Muscle layer of colon (tissue), 2 donors: ENCODE data around the gene STX19.
"Not testable (repeated sequence)": the region's sequence is repeated elsewhere in the genome, so short reads cannot be mapped to it uniquely, and the experiment has no call there.

Experiments
- H3K27ac ChIP-seq: one replicate; pipeline ENCODE4 v1.7.0; 2013; ENCODE audit warnings: low read depth, mild to moderate bottlenecking, low read length, moderate library complexity
- H3K27me3 ChIP-seq, 2 donors: one replicate each; pipeline ENCODE4 v1.7.0; 2013; ENCODE audit warnings: low read length in 2 of 2, mild to moderate bottlenecking in 2 of 2; ENCODE audit not compliant: insufficient read depth in 2 of 2, control insufficient read depth in 1 of 2
- H3K36me3 ChIP-seq: one replicate; pipeline ENCODE4 v1.7.0; 2013; ENCODE audit warnings: mild to moderate bottlenecking, low read length; ENCODE audit not compliant: insufficient read depth
- H3K4me1 ChIP-seq: one replicate; pipeline ENCODE4 v1.7.0; 2013; ENCODE audit warnings: mild to moderate bottlenecking, low read length; ENCODE audit not compliant: insufficient read depth
- H3K4me3 ChIP-seq, 2 donors: one replicate each; pipeline ENCODE4 v1.7.0; 2013; ENCODE audit warnings: low read length in 2 of 2, low read depth in 1 of 2, mild to moderate bottlenecking in 1 of 2, moderate library complexity in 1 of 2
- H3K9ac ChIP-seq: one replicate; pipeline ENCODE4 v1.7.0; 2013; ENCODE audit warnings: low read length
- H3K9me3 ChIP-seq: one replicate; pipeline ENCODE4 v1.7.0; 2013; ENCODE audit warnings: mild to moderate bottlenecking, low read length
- donor health status: abdominal sarcoma.
- donor health status: Adenocarcinoma of cecum.

Gene STX19

DNA sequence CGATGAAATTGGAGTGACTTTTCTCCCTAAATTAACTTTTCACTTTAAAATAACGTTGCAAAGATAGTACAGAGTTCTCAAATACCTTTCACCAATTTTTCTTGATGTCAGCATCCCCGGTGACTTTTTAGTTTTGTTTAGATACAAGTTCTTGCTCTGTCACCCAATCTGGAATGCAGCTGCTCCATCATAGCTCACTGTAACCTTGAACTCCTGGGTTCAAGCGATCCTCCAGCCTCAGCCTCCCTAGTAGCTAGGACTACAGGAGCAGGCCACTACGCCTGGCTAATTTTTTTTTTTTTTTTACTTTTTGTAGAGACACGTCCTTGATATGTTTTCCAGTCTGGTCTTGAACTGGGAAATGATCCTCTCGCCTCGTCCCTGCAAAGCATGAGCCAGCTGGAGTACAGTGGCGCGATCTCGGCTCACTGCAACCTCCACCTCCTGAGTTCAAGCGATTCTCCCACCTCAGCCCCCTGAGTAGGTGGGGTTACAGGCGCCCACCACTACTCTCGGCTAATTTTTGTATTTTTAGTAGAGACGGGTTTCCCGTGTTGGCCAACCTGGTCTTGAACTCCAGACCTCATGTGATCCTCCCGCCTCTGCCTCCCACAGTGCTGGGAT, 35.2 kb upstream of the STX19 start:
- H3K9ac ChIP-seq: peak overlapping the region; percentile 74
- no peaks in the 10 kb centered on the region for H3K9me3 ChIP-seq
- peak overlapping the region; percentile 35 to 93 for H3K4me3 ChIP-seq
- H3K27me3 ChIP-seq: no peaks in the 10 kb centered on the region
- H3K36me3 ChIP-seq: peaks cover 13% of the 10 kb centered on the region
- H3K27ac ChIP-seq: peak overlapping the region; percentile 93
- peaks cover 9% of the 10 kb centered on the region for H3K4me1 ChIP-seq

DNA sequence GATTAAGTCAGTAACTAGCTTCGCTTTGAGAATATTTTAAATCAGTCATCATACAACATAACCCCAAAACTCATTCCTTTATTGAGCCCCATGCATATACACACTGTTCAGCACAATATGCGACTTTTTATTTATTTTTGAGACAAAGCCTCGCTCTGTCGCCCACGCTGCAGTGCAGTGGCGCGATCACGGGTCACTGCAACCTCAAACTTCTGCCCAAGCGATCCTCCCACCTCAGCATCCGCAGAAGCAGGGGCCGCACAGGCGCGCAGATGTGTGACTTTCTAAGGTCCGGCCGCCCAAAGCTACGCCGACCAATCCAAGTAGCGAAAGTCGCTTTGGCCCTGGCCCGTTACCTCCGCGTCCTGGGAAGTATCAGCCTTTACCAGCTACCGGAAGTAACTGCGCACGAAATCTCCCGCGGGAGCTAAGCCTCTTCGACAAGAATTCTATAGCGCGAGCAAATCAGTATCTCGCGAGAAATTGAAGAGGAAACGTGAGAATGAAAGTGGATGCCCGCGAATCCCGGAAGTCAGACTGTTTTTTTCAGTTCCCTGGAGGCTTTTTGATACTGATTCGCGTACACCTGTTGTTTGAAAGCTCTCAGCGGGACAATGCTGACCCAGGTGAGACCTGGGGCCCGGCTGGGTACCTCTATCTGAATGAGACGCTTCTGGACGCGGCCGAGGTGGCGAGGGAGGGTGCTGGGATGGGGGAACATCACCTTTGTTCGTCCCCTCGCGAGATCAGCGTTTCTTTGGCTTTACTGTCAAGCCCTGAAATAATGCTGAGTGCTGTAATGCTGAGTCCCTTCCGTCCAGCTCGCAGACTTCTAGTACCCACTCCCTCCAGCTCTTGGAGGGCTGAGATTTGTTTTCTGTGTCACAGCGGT, 34.4 kb upstream of the STX19 start, which contains the start of the genes DHFR2 and NSUN3:
Gene DHFR2, minus strand, starts transcription at position 404 of the 892 bp plus-strand sequence. CDS start 1,405 bp downstream, outside the sequence.
Gene NSUN3, plus strand, starts transcription at position 549 of the 892 bp plus-strand sequence. Its CDS starts 66 bp downstream, at position 615.
- H3K4me3 ChIP-seq: peak within 1 kb of the TSS; percentile 35 to 93
- H3K9ac ChIP-seq: peak within 1 kb of the TSS; percentile 74
- peaks cover 13% of the 10 kb centered on the region for H3K36me3 ChIP-seq
- no peaks in the 10 kb centered on the region for H3K9me3 ChIP-seq
- H3K27ac ChIP-seq: peak within 1 kb of the TSS; percentile 93
- peaks cover 9% of the 10 kb centered on the region for H3K4me1 ChIP-seq
- no peaks in the 10 kb centered on the region for H3K27me3 ChIP-seq

DNA sequence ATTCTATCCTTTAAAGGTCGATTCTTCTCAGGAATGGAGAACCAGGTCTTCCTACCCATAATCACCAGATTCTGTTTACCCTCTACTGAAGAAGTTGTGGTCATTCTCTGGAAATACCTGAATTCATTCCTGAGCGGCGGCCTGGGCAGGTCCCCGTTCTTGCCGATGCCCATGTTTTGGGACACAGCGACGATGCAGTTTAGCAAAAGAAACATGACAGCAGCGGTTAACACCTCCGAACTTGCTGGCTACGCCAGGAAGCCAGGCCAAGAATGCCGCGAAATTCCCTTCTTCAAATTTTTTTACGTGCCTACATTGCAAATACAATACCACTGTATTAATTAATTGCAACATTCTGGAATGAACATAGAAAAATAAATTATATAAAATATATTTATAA, 32.9 kb upstream of the STX19 start:
- Histone ChIP-seq H3K36me3 (peaks cover 9% of the 10 kb centered on the region), H3K4me1 (peaks cover 9% of the 10 kb centered on the region), H3K27ac (no peak overlapping the region), H3K4me3 (no peak overlapping the region), H3K9me3 (no peaks in the 10 kb centered on the region), H3K27me3 (no peaks in the 10 kb centered on the region), H3K9ac (no peak overlapping the region)

DNA sequence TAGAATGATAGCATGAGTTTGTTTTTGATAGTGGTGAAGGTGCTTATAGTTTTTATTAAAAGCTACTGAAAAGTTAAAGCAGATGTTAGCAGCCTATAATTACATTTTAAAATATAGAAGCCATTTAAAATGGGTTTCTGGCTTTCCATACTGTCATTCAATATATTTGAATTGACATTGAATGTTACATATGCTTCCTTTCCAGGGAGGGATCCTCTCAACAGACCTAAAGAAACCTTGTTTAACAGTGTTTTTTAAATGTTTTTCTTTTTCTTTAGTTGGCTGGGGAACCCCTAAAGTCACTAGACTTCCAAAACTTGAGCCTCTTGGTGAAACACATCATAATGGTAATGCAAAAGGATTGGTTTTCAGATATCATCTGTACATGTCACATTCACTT, 22.1 kb upstream of the STX19 start:
- H3K27ac ChIP-seq: no peak overlapping the region
- no peak overlapping the region for H3K4me3 ChIP-seq
- H3K36me3 ChIP-seq: no peaks in the 10 kb centered on the region
- no peaks in the 10 kb centered on the region for H3K27me3 ChIP-seq
- no peak overlapping the region for H3K9ac ChIP-seq
- no peaks in the 10 kb centered on the region for H3K4me1 ChIP-seq
- H3K9me3 ChIP-seq: no peaks in the 10 kb centered on the region

DNA sequence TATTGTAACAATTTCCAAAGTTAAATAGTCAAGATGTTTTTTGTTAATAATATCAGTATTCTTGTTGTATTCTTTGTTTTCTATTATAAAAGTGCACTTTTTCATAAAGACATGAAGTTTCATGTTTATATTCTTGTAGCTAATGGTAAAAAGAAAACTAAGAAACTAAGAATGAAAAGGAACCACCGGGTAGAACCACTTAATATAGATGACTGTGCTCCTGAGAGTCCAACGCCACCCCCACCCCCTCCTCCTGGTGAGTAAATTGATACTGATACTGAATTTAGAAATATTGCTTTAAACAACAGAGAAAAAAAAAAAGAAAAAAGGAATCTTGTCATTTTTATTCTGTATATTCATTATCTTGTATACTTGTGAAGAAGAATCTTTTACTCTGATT, 20.9 kb upstream of the STX19 start:
- H3K4me1 ChIP-seq: no peaks in the 10 kb centered on the region
- H3K4me3 ChIP-seq: no peak overlapping the region
- no peaks in the 10 kb centered on the region for H3K27me3 ChIP-seq
- H3K36me3 ChIP-seq: no peaks in the 10 kb centered on the region
- no peak overlapping the region for H3K9ac ChIP-seq
- no peak overlapping the region for H3K27ac ChIP-seq
- H3K9me3 ChIP-seq: no peaks in the 10 kb centered on the region

DNA sequence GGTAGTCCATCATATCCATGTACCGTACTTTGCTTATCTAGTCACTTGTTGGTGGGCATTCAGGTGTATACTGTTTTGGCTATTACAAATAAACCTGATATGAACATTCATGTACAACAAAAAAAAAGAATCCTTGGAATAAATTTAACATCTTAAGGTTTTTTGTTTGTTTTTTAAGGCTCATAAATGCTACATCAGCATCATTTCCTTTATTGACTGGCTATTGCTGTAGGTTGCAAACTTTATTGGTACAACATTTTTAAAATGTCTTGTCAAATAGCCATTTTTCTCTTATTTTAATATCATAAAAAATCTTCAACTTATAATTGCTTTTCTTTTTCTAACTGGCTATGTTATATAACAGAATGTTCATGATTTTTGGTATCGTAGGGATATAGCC, 18.1 kb upstream of the STX19 start:
- Histone ChIP-seq H3K27ac (no peak overlapping the region), H3K36me3 (no peaks in the 10 kb centered on the region), H3K4me1 (no peaks in the 10 kb centered on the region), H3K27me3 (no peaks in the 10 kb centered on the region), H3K4me3 (no peak overlapping the region), H3K9ac (no peak overlapping the region), H3K9me3 (no peaks in the 10 kb centered on the region)

DNA sequence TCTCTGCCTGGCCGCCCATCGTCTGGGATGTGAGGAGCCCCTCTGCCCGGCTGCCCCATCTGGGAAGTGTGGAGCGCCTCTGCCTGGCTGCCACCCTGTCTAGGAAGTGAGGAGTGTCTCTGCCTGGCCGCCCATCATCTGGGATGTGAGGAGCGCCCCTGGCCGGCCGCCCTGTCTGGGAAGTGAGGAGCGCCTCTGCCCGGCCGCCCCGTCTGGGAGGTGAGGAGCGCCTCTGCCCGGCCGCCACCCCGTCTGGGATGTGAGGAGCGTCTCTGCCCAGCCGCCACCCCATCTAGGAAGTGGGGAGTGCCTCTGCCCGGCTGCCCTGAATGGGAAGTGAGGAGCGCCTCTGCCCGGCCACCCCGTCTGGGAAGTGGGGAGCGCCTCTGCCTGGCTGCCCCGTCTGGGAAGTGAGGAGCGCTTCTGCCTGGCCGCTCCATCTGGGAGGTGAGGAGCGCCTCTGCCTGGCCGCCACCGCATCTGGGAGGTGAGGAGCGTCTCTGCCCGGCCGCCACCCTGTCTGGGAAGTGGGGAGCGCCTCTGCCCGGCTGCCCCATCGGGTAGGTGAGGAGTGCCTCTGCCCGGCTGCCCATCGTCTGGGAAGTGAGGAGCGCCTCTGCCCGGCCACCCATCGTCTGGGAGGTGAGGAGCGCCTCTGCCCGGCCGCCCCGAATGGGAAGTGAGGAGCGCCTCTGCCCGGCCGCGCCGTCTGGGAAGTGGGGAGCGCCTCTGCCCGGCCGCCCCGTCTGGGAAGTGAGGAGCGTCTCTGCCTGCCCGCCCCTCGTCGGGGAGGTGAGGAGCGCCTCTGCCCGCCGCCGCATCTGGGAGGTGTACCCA, 15.9 kb upstream of the STX19 start:
- H3K27me3 ChIP-seq, H3K4me1 ChIP-seq, H3K27ac ChIP-seq, H3K4me3 ChIP-seq, H3K9ac ChIP-seq, H3K9me3 ChIP-seq, H3K36me3 ChIP-seq: not testable (repeated sequence)

DNA sequence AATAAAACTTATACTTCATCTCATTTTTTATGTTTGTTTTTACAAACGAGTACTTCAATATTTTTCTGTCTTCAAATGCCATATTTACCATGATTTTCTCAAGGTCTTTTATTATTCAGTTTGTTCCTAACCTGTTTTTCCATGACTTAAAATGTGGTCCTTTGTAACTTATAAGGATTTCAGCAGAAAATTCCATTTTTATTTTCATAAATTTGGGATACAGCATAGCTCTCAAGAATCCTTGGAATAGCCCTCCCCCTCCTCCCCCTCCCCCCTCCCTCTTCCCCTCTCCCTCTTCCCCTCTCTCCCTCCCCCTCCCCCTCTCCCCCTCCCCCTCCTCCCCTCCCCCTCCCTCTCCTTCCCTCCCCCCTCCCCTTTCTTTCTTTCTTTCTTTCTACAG, 14.9 kb upstream of the STX19 start:
- no peak overlapping the region for H3K27ac ChIP-seq
- H3K9me3 ChIP-seq: no peaks in the 10 kb centered on the region
- no peaks in the 10 kb centered on the region for H3K27me3 ChIP-seq
- no peak overlapping the region for H3K4me3 ChIP-seq
- H3K36me3 ChIP-seq: no peaks in the 10 kb centered on the region
- no peak overlapping the region for H3K9ac ChIP-seq
- no peaks in the 10 kb centered on the region for H3K4me1 ChIP-seq

DNA sequence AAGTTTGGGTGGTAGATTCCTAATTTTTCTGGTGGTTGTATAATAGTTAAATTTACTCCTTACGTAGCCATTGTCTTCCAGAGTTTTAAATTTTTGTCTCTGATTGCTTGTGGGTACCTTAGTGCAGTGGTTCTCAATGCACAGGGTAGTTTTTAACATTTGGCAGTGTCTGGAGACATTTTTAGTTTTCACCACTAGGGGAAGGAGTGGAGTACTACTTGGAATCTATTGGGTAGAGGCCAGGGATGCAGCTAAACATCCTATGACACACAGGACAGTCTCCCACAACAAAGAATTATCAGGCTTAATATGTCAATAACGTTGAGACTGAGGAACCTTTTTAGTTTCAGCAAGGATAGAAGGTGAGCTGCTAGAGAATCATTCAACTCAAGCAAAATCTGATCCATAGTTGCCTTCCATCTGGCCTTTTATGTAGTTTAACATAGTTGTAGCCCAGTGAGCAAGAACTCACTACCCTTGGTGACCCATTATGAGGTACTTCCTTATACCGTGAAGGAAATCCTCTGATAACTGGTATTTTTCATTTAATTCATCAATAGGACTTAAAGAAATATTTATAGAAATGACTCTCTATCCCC, 8.6 kb upstream of the STX19 start:
- Histone ChIP-seq H3K36me3 (no peaks in the 10 kb centered on the region), H3K9me3 (no peaks in the 10 kb centered on the region), H3K27me3 (no peaks in the 10 kb centered on the region), H3K27ac (no peak overlapping the region), H3K4me3 (no peak overlapping the region), H3K9ac (no peak overlapping the region), H3K4me1 (no peaks in the 10 kb centered on the region)

DNA sequence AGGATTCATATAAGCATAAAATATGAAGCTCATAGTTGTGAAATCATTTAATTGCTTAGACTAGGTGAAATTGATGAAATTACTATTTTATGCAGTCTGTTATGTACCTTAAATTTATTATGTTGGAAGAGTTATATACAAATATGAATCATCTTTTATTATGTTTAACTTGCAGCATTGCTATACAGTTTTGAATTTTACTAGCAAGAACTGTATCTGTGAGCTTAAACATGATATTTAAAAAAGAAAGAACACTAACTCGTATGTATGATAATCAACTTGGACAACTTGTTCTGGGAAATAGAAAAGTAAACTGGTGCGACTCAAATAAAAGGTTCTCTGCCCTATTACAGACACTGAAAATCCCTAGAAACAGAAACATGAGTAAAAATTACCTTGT, 1.8 kb downstream of the STX19 start:
- H3K27ac ChIP-seq: no peak overlapping the region

DNA sequence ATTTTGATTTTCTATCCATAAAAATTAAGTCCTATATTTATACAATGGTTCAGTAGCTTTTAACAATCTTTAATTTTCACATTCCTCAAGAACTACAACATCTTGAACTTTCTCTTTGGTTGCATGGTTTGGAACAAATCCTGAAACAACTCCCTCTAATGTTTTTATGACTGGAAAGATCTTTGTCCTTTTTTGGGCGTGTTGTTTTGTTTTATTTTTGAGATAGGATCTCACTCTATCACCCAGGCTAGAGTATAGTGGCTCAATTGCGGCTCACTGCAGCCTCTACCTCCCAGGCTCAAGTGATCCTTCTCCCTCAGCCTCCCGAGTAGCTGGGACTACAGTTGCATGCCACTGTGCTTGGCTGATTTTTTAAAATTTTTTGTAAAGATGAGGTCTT, 4.0 kb downstream of the STX19 start:
- Histone ChIP-seq H3K27ac (no peak overlapping the region), H3K36me3 (no peaks in the 10 kb centered on the region), H3K4me3 (no peak overlapping the region), H3K9me3 (no peaks in the 10 kb centered on the region), H3K27me3 (no peaks in the 10 kb centered on the region), H3K9ac (no peak overlapping the region), H3K4me1 (no peaks in the 10 kb centered on the region)

More for the DNA sequence above, 1.8 kb downstream of the STX19 start:
- no peaks in the 10 kb centered on the region for H3K9me3 ChIP-seq
- no peaks in the 10 kb centered on the region for H3K4me1 ChIP-seq
- H3K27me3 ChIP-seq: no peaks in the 10 kb centered on the region
- H3K36me3 ChIP-seq: no peaks in the 10 kb centered on the region
- H3K4me3 ChIP-seq: no peak overlapping the region
- H3K9ac ChIP-seq: no peak overlapping the region
